ENCODE results near the gene PLCB1. TPM values are rescaled to one million over a fixed set of nuclear protein-coding genes. Genes with fewer than 3 reads are reported as not detected.

PLCB1 gene
- total RNA-seq, 1 donor = 20.7 TPM

GRCh38 chr20:8726460-8726859 lies 594.4 kb downstream of the PLCB1 start:
- DNase-seq (ENCODE audit: low read depth in 2 of 3, low spot score in 2 of 3) = no peak

GRCh38 chr20:8735014-8735413 lies 602.9 kb downstream of the PLCB1 start:
- DNase-seq (ENCODE audit: low read depth in 2 of 3, low spot score in 2 of 3) = no peak

- no peak for DNase-seq (ENCODE audit: low read depth in 2 of 3, low spot score in 2 of 3)
These were observed 603.6 kb downstream of the PLCB1 start for GRCh38 chr20:8735674-8736073.

- DNase-seq (ENCODE audit: low read depth in 2 of 3, low spot score in 2 of 3) = no peak
These were observed 608.2 kb downstream of the PLCB1 start for GRCh38 chr20:8740265-8740664.

- no peak for DNase-seq (ENCODE audit: low read depth in 2 of 3, low spot score in 2 of 3)
These were observed 612.3 kb downstream of the PLCB1 start for GRCh38 chr20:8744228-8744844.

GRCh38 chr20:8749101-8749500 lies 617.0 kb downstream of the PLCB1 start:
- no peak for DNase-seq (ENCODE audit: low read depth in 2 of 3, low spot score in 2 of 3)

GRCh38 chr20:8749986-8750385 lies 617.9 kb downstream of the PLCB1 start:
- DNase-seq (ENCODE audit: low read depth in 2 of 3, low spot score in 2 of 3) = no peak

- DNase-seq (ENCODE audit: low read depth in 2 of 3, low spot score in 2 of 3) = no peak
These were observed 623.5 kb downstream of the PLCB1 start for GRCh38 chr20:8755340-8756118.

GRCh38 chr20:8756410-8756809 lies 624.3 kb downstream of the PLCB1 start:
- peak in 1 of 3 donors; percentile 28 for DNase-seq (ENCODE audit: low read depth in 2 of 3, low spot score in 2 of 3)

GRCh38 chr20:8757146-8757545 lies 625.1 kb downstream of the PLCB1 start:
- peak in 2 of 3 donors; percentile 75 to 88 for DNase-seq (ENCODE audit: low read depth in 2 of 3, low spot score in 2 of 3)

GRCh38 chr20:8764344-8764962 lies 632.4 kb downstream of the PLCB1 start:
- peak in 2 of 3 donors; percentile 17 to 69 for DNase-seq (ENCODE audit: low read depth in 2 of 3, low spot score in 2 of 3)

- DNase-seq (ENCODE audit: low read depth in 2 of 3, low spot score in 2 of 3) = no peak
These were observed 634.9 kb downstream of the PLCB1 start for GRCh38 chr20:8766868-8767390.

- no peak for DNase-seq (ENCODE audit: low read depth in 2 of 3, low spot score in 2 of 3)
These were observed 642.3 kb downstream of the PLCB1 start for GRCh38 chr20:8774412-8774811.

- DNase-seq (ENCODE audit: low read depth in 2 of 3, low spot score in 2 of 3) = no peak
These were observed 645.8 kb downstream of the PLCB1 start for GRCh38 chr20:8777911-8778310.

GRCh38 chr20:8778387-8778786 lies 646.3 kb downstream of the PLCB1 start:
- DNase-seq (ENCODE audit: low read depth in 2 of 3, low spot score in 2 of 3) = no peak

GRCh38 chr20:8780915-8781314 lies 648.8 kb downstream of the PLCB1 start:
- no peak for DNase-seq (ENCODE audit: low read depth in 2 of 3, low spot score in 2 of 3)

- no peak for DNase-seq (ENCODE audit: low read depth in 2 of 3, low spot score in 2 of 3)
These were observed 650.7 kb downstream of the PLCB1 start for GRCh38 chr20:8782804-8783203.

- no peak for DNase-seq (ENCODE audit: low read depth in 2 of 3, low spot score in 2 of 3)
These were observed 651.7 kb downstream of the PLCB1 start for GRCh38 chr20:8783734-8784133.

- no peak for DNase-seq (ENCODE audit: low read depth in 2 of 3, low spot score in 2 of 3)
These were observed 654.3 kb downstream of the PLCB1 start for GRCh38 chr20:8786383-8786782.

- DNase-seq (ENCODE audit: low read depth in 2 of 3, low spot score in 2 of 3) = no peak
These were observed 655.0 kb downstream of the PLCB1 start for GRCh38 chr20:8787090-8787489.

- no peak for DNase-seq (ENCODE audit: low read depth in 2 of 3, low spot score in 2 of 3)
These were observed 656.2 kb downstream of the PLCB1 start for GRCh38 chr20:8788275-8788674.

- no peak for DNase-seq (ENCODE audit: low read depth in 2 of 3, low spot score in 2 of 3)
These were observed 656.8 kb downstream of the PLCB1 start for GRCh38 chr20:8788831-8789230.

Data from hematopoietic multipotent progenitor cell (in vitro differentiated cells).